IMR-90 (cell line): ENCODE measurements around the gene MBOAT2. TPM values are rescaled to one million over a fixed set of nuclear protein-coding genes. Genes with fewer than 3 reads are reported as not detected.

Experiments used
- ATAC-seq: fragments of 200-7000 bp; cut with Tn5 transposase; 2 replicates; pipeline ENCODE4 v1.9.1; 2020; ENCODE audit warnings: low read depth, mild to moderate bottlenecking, moderate library complexity
- BruUV-seq: library from RNA; stranded (reverse); fragments of 400-500 nt; replicated peaks from 2 replicates; lab custom pipeline; 2021; lab: Mats Ljungman, UMichigan
- CTCF ChIA-PET: fragments of 300-600 bp; formaldehyde crosslinking; extraction: SDS; loops from one replicate; lab custom pipeline; 2021; ENCODE audit warnings: antibody characterized with exemption; lab: Yijun Ruan, JAX
- POLR2A ChIA-PET: fragments of 300-600 bp; sonication (Branson Sonifier 250); formaldehyde crosslinking; loops from one replicate; lab custom pipeline; 2022; ENCODE audit warnings: antibody characterized with exemption; ENCODE audit not compliant: unreplicated experiment; lab: Charles Lee
- DNase-seq: peaks from one replicate; pipeline ENCODE4 v3.0.0; 2013
- H2AFZ ChIP-seq: replicated peaks from 2 replicates; pipeline ENCODE3; 2013; ENCODE audit warnings: low read length, mild to moderate bottlenecking; ENCODE audit not compliant: poor library complexity
- H2AK5ac ChIP-seq: 2 replicates; pipeline ENCODE4 v1.6.1; 2013; ENCODE audit warnings: low read depth, low read length, inconsistent platforms
- H2AK9ac ChIP-seq: replicated peaks from 2 replicates; pipeline ENCODE3; 2013; ENCODE audit warnings: mild to moderate bottlenecking, low read depth, low read length, moderate library complexity; ENCODE audit not compliant: poor library complexity
- H2BK120ac ChIP-seq: 2 replicates; pipeline ENCODE4 v1.6.1; 2013; ENCODE audit warnings: low read depth, low read length, inconsistent platforms
- H2BK15ac ChIP-seq: 3 replicates; pipeline ENCODE4 v1.6.1; 2013; ENCODE audit warnings: low read depth, low read length, inconsistent platforms
- H2BK20ac ChIP-seq: 2 replicates; pipeline ENCODE4 v1.6.1; 2013; ENCODE audit warnings: low read depth, mild to moderate bottlenecking, inconsistent platforms, low read length, moderate library complexity
- H2BK5ac ChIP-seq: 2 replicates; pipeline ENCODE4 v1.6.1; 2013; ENCODE audit warnings: mild to moderate bottlenecking, low read depth, low read length, inconsistent platforms; ENCODE audit not compliant: poor library complexity, severe bottlenecking
- H3K14ac ChIP-seq: replicated peaks from 2 replicates; pipeline ENCODE4 v1.6.1; 2013; ENCODE audit warnings: low read depth, low read length, inconsistent platforms
- H3K18ac ChIP-seq: 2 replicates; pipeline ENCODE4 v1.6.1; 2013; ENCODE audit warnings: low read depth, low read length, control low read depth
- H3K23ac ChIP-seq: 2 replicates; pipeline ENCODE4 v1.6.1; 2013; ENCODE audit warnings: low read depth, low read length, inconsistent platforms
- H3K27ac ChIP-seq: 2 replicates; pipeline ENCODE4 v1.5.1; 2013; ENCODE audit warnings: mild to moderate bottlenecking, control low read depth, low read length; ENCODE audit not compliant: insufficient read depth
- H3K27me3 ChIP-seq: 2 replicates; pipeline ENCODE4 v1.6.1; 2013; ENCODE audit warnings: low read length; ENCODE audit not compliant: control insufficient read depth, insufficient read depth
- H3K36me3 ChIP-seq: 2 replicates; pipeline ENCODE4 v1.6.1; 2013; ENCODE audit warnings: low read length, mixed read lengths; ENCODE audit not compliant: control insufficient read depth, insufficient read depth
- H3K4ac ChIP-seq: 2 replicates; pipeline ENCODE4 v1.6.1; 2013; ENCODE audit warnings: low read depth, low read length, inconsistent platforms
- H3K4me1 ChIP-seq: 2 replicates; pipeline ENCODE4 v1.6.1; 2013; ENCODE audit warnings: low read length, mixed read lengths; ENCODE audit not compliant: control insufficient read depth, insufficient read depth
- H3K4me2 ChIP-seq: 2 replicates; pipeline ENCODE4 v1.6.1; 2013; ENCODE audit warnings: low read depth, mild to moderate bottlenecking, control low read depth, low read length, moderate library complexity
- H3K4me3 ChIP-seq: 2 replicates; pipeline ENCODE4 v1.5.1; 2013; ENCODE audit warnings: low read depth, mild to moderate bottlenecking, control low read depth, low read length, moderate library complexity; ENCODE audit not compliant: insufficient read depth
- H3K56ac ChIP-seq: 2 replicates; pipeline ENCODE4 v1.6.1; 2013; ENCODE audit warnings: low read length, inconsistent platforms; ENCODE audit not compliant: insufficient read depth; ENCODE audit errors: extremely low read depth
- H3K79me1 ChIP-seq, 2 experiments: 2 replicates each; pipeline ENCODE4 v1.6.1; 2013; ENCODE audit warnings: low read length in 2 of 2, inconsistent platforms in 1 of 2, low read depth in 1 of 2
- H3K9ac ChIP-seq: 2 replicates; pipeline ENCODE4 v1.6.1; 2013; ENCODE audit warnings: low read depth, low read length, control low read depth
- H3K9me1 ChIP-seq: 2 replicates; pipeline ENCODE4 v1.6.1; 2013; ENCODE audit warnings: low read length, inconsistent platforms; ENCODE audit not compliant: insufficient read depth
- H3K9me3 ChIP-seq: 2 replicates; pipeline ENCODE4 v1.6.1; 2013; ENCODE audit warnings: low read length; ENCODE audit not compliant: control insufficient read depth, insufficient read depth
- H4K20me1 ChIP-seq: 2 replicates; pipeline ENCODE4 v1.6.1; 2013; ENCODE audit warnings: low read length, inconsistent platforms; ENCODE audit not compliant: insufficient read depth
- H4K5ac ChIP-seq: 2 replicates; pipeline ENCODE4 v1.6.1; 2013; ENCODE audit warnings: mild to moderate bottlenecking, low read depth, low read length, control low read depth
- H4K8ac ChIP-seq, 2 experiments: 2 replicates each; pipeline ENCODE4 v1.6.1; 2013; ENCODE audit warnings: low read depth in 2 of 2, low read length in 2 of 2, control low read depth in 1 of 2, inconsistent platforms in 1 of 2
- H4K91ac ChIP-seq: 2 replicates; pipeline ENCODE4 v1.6.1; 2013; ENCODE audit warnings: low read depth, low read length, inconsistent platforms; ENCODE audit not compliant: insufficient read depth
- CEBPB ChIP-seq: IDR thresholded peaks from 2 replicates; pipeline ENCODE4 v1.6.1; 2012; ENCODE audit warnings: low read depth, low read length, improper control_type of control experiment
- MAFK ChIP-seq: IDR thresholded peaks from 2 replicates; pipeline ENCODE4 v1.6.1; 2012; ENCODE audit warnings: low read depth, low read length, improper control_type of control experiment
- MAZ ChIP-seq: IDR thresholded peaks from 2 replicates; pipeline ENCODE4 v1.6.1; 2012; ENCODE audit warnings: low read depth, mild to moderate bottlenecking, low read length, improper control_type of control experiment, moderate library complexity, borderline replicate concordance
- NFE2L2 ChIP-seq: fragments of 150-350 bp; IDR thresholded peaks from 2 replicates; pipeline ENCODE4 v1.6.1; 2016; ENCODE audit warnings: low read depth, mild to moderate bottlenecking, low read length
- RFX5 ChIP-seq: IDR thresholded peaks from 2 replicates; pipeline ENCODE4 v1.8.0; 2012; ENCODE audit warnings: low read depth, mild to moderate bottlenecking, low read length, moderate library complexity
- SMC3 ChIP-seq: fragments of 150-350 bp; IDR thresholded peaks from 2 replicates; pipeline ENCODE4 v1.6.1; 2016; ENCODE audit warnings: low read depth, mild to moderate bottlenecking, antibody characterized with exemption, low read length, moderate library complexity
- WGBS, 2 experiments: methylation state at CpG; one replicate each; pipeline versions ENCODE4 v1.1.5 to v1.1.7; 2013; ENCODE audit warnings: missing lambda C conversion rate in 2 of 2; ENCODE audit not compliant: insufficient read length in 1 of 2; ENCODE audit errors: extremely low coverage in 2 of 2; 5-methylcytosine and 5-hydroxymethylcytosine counted together
- dilution Hi-C: fragments of 300-500 bp; cut with HindIII; formaldehyde crosslinking; loops from one replicate; pipeline ENCODE4 v1.14.3; 2018; ENCODE audit warnings: low sequenced_read_pairs; ENCODE audit not compliant: unreplicated experiment
- in situ Hi-C: fragments of 300-500 bp; cut with MboI; formaldehyde crosslinking; loops from 3 replicates; pipeline ENCODE4 v1.14.3; 2019; ENCODE audit warnings: low sequenced_read_pairs, inconsistent platforms, mixed read lengths
- intact Hi-C: fragments of 100-400 bp; cut with micrococcal nuclease; formaldehyde crosslinking; loops from 2 replicates; pipeline ENCODE4 v1.10.0; 2022
- polyA plus RNA-seq, 3 experiments: library from polyadenylated mRNA; depleted of rRNA; stranded (reverse); fragments of >200 nt; gene quantifications; 2 replicates each; pipeline ENCODE4 v1.2.3, GENCODE V29; 2012; ENCODE audit warnings: low replicate concordance in 1 of 3
- total RNA-seq: library from RNA; depleted of rRNA; stranded (reverse); fragments of >200 nt; gene quantifications from 2 replicates; pipeline ENCODE4 v1.2.3, GENCODE V29; 2012

MBOAT2 gene
- total and polyA plus RNA-seq, 2 of the 4 experiments (the other 2 are of a cell fraction), result 33.9 to 102 TPM

GRCh38 chr2:8994386-8994785 is 9.1 kb downstream of the MBOAT2 start:
- no peak overlapping the region for H3K27ac ChIP-seq
- no peak overlapping the region for H4K5ac ChIP-seq
- peak overlapping the region; percentile 48 for H3K23ac ChIP-seq
- no peak overlapping the region for H2BK5ac ChIP-seq
- ATAC-seq, result no peak
- ChIA-PET CTCF (no interaction called here), POLR2A (no interaction called here)
- TF ChIP-seq NFE2L2 (no peak), RFX5 (no peak), CEBPB (no peak), MAFK (no peak), MAZ (no peak), SMC3 (no peak)
- H2BK20ac ChIP-seq, result no peak overlapping the region
- peaks cover 15% of the 10 kb centered on the region; the same call in 1 of the 2 replicates for H3K9me1 ChIP-seq
- H3K4me2 ChIP-seq, result no peak overlapping the region
- no peak overlapping the region for H3K14ac ChIP-seq
- H4K91ac ChIP-seq, result no peak overlapping the region
- no peak overlapping the region for H2AK9ac ChIP-seq
- no TSS peak for BruUV-seq
- H3K4ac ChIP-seq, result no peak overlapping the region
- no peak for DNase-seq
- peaks cover 13% of the 10 kb centered on the region for H4K20me1 ChIP-seq
- H4K8ac ChIP-seq, result no peak overlapping the region
- H2BK120ac ChIP-seq, result no peak overlapping the region
- no peak overlapping the region for H2AK5ac ChIP-seq
- dilution Hi-C loops, result no loop called here
- H3K79me1 ChIP-seq, result peaks cover 34 to 75% of the 10 kb centered on the region in 2 experiments
- H3K9ac ChIP-seq, result no peak overlapping the region
- no peak overlapping the region for H2AFZ ChIP-seq
- H3K27me3 ChIP-seq, result no peaks in the 10 kb centered on the region
- H3K4me1 ChIP-seq, result 0 out of 2 replicates have a peak, but pooled peaks cover 3% of the 10 kb centered on the region
- in situ Hi-C loops, result no loop called here
- H3K18ac ChIP-seq, result no peak overlapping the region
- no peaks in the 10 kb centered on the region for H3K36me3 ChIP-seq
- no peaks in the 10 kb centered on the region for H3K9me3 ChIP-seq
- H3K4me3 ChIP-seq, result no peak overlapping the region
- no peak overlapping the region for H2BK15ac ChIP-seq
- H3K56ac ChIP-seq, result no peak overlapping the region
- intact Hi-C loops, result no loop called here
- WGBS, 2 experiments, result 83% methylated on average over 1 of the region's 6 CpGs; no CpG with 5 or more reads in 1 of the 2 experiments
